GM19193 (cell line): ENCODE results near the gene SLC6A11.

Source experiments
- POLR2A ChIP-seq: IDR thresholded peaks from 4 replicates; pipeline ENCODE4 v1.6.1; 2011; ENCODE audit not compliant: insufficient read depth, insufficient read length; ENCODE audit errors: extremely low read depth

Gene SLC6A11

GRCh38 chr3:10876661-10877060 is 60.6 kb downstream of the SLC6A11 start:
- no peak for TF ChIP-seq POLR2A

GRCh38 chr3:10882851-10883250 is 66.8 kb downstream of the SLC6A11 start:
- no peak for TF ChIP-seq POLR2A

- TF ChIP-seq POLR2A: no peak
Observed at GRCh38 chr3:10883478-10884234, 67.6 kb downstream of the SLC6A11 start.

- no peak for TF ChIP-seq POLR2A
Observed at GRCh38 chr3:10887015-10887414, 71.0 kb downstream of the SLC6A11 start.

GRCh38 chr3:10888518-10889090 is 72.6 kb downstream of the SLC6A11 start:
- no peak for TF ChIP-seq POLR2A

GRCh38 chr3:10889206-10889960 is 73.4 kb downstream of the SLC6A11 start:
- TF ChIP-seq POLR2A: no peak

GRCh38 chr3:10890665-10891064 is 74.6 kb downstream of the SLC6A11 start:
- TF ChIP-seq POLR2A: no peak

- TF ChIP-seq POLR2A: no peak
Observed at GRCh38 chr3:10892622-10893021, 76.6 kb downstream of the SLC6A11 start.

GRCh38 chr3:10901296-10901945 is 85.4 kb downstream of the SLC6A11 start:
- no peak for TF ChIP-seq POLR2A

- no peak for TF ChIP-seq POLR2A
Observed at GRCh38 chr3:10907262-10907661, 91.2 kb downstream of the SLC6A11 start.

GRCh38 chr3:10910367-10910766 is 94.3 kb downstream of the SLC6A11 start:
- TF ChIP-seq POLR2A: no peak

- no peak for TF ChIP-seq POLR2A
Observed at GRCh38 chr3:10911350-10912002, 95.4 kb downstream of the SLC6A11 start.

- TF ChIP-seq POLR2A: no peak
Observed at GRCh38 chr3:10912786-10913185, 96.8 kb downstream of the SLC6A11 start.

GRCh38 chr3:10915376-10915775 is 99.3 kb downstream of the SLC6A11 start:
- no peak for TF ChIP-seq POLR2A

GRCh38 chr3:10917176-10917575 is 101.1 kb downstream of the SLC6A11 start:
- no peak for TF ChIP-seq POLR2A

- no peak for TF ChIP-seq POLR2A
Observed at GRCh38 chr3:10918011-10918410, 102.0 kb downstream of the SLC6A11 start.

- no peak for TF ChIP-seq POLR2A
Observed at GRCh38 chr3:10919636-10920035, 103.6 kb downstream of the SLC6A11 start.
